Mucosa of descending colon (tissue), 3 donors: ENCODE measurements around the gene KRTAP10-11. TPM values are rescaled to one million over a fixed set of nuclear protein-coding genes. Genes with fewer than 3 reads are reported as not detected.
A peak's percentile ranks its signal among the peaks of the same experiment; 100 is the strongest.

Experiments
- ATAC-seq: fragments of 200-7000 bp; cut with Tn5 transposase; one replicate; pipeline ENCODE4 v1.9.1; 2020; ENCODE audit warnings: mild to moderate bottlenecking, moderate library complexity
- DNase-seq, 3 donors: peaks; one replicate each; pipeline ENCODE4 v3.0.0-alpha.2; 2020
- H3K36me3 ChIP-seq: fragments of 200-600 bp; one replicate; pipeline ENCODE4 v1.8.0; 2021; ENCODE audit warnings: low read depth, mild to moderate bottlenecking
- H3K4me1 ChIP-seq: fragments of 200-600 bp; one replicate; pipeline ENCODE4 v1.8.0; 2021; ENCODE audit warnings: low read depth, mild to moderate bottlenecking
- H3K4me3 ChIP-seq: fragments of 200-600 bp; one replicate; pipeline ENCODE4 v1.8.0; 2021; ENCODE audit warnings: mild to moderate bottlenecking
- H3K9me3 ChIP-seq: fragments of 200-600 bp; one replicate; pipeline ENCODE4 v1.8.0; 2021; ENCODE audit warnings: mild to moderate bottlenecking
- intact Hi-C, 2 donors: fragments of 100-400 bp; cut with DNase I in 1 of 2; cut with micrococcal nuclease in 1 of 2; formaldehyde crosslinking; loops; one replicate each; pipeline versions ENCODE4 v1.11.0 to v1.11.1; 2022; cut with DNase I, micrococcal nuclease
- total RNA-seq, 3 donors: library from RNA; stranded (reverse); fragmentation: NEBNext Ultra II Directional in 2 of 3; extraction: Animal tissue kit (Norgen Biotek cat#: 25700) in 2 of 3; gene quantifications; one replicate each; pipeline versions ENCODE4 v1.2.1 to v1.2.4, GENCODE V29; 2021 to 2023
- TF ChIP-seq, protein P1 (sequence below): fragments of 200-600 bp; IDR thresholded peaks from one replicate; pipeline ENCODE4 v1.8.0; 2022; ENCODE audit warnings: antibody characterized with exemption, mild to moderate bottlenecking
- donor health status: DM: no; HTN: no; CAD: no; lungs with moderate emphysema.
- donor health status: DM: no; HTN: no; CAD: no.
- donor health status: DM: no; HTN: yes; CAD: no.

KRTAP10-11 gene
- total RNA-seq, 3 donors from 2014 or later = not detected

DNA sequence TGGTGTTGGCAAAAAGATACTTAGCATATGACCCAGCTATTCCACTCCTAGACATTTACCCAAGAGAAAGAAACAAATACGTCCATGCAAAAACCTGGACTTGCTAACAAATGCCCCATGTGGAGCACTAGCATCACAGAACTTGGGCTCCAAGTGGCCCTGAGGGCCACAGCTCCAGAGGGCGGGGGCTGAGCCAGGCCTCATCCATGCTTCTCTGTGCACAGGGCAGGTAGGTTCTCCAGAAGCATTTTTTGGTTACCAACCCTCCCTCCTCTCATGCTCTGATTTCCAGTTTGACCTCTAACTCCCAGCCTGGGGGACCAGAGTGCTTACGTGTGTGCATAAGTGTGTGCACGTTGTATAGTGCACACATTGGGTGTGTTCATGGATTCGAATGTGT, 18.5 kb downstream of the KRTAP10-11 start:
- no peak overlapping the region for H3K4me3 ChIP-seq
- DNase-seq (no peak), ATAC-seq (no peak)
- intact Hi-C loops = no loop called here
- TF ChIP-seq, protein P1, sequence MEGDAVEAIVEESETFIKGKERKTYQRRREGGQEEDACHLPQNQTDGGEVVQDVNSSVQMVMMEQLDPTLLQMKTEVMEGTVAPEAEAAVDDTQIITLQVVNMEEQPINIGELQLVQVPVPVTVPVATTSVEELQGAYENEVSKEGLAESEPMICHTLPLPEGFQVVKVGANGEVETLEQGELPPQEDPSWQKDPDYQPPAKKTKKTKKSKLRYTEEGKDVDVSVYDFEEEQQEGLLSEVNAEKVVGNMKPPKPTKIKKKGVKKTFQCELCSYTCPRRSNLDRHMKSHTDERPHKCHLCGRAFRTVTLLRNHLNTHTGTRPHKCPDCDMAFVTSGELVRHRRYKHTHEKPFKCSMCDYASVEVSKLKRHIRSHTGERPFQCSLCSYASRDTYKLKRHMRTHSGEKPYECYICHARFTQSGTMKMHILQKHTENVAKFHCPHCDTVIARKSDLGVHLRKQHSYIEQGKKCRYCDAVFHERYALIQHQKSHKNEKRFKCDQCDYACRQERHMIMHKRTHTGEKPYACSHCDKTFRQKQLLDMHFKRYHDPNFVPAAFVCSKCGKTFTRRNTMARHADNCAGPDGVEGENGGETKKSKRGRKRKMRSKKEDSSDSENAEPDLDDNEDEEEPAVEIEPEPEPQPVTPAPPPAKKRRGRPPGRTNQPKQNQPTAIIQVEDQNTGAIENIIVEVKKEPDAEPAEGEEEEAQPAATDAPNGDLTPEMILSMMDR = no peak
- H3K9me3 ChIP-seq = no peaks in the 10 kb centered on the region
- H3K36me3 ChIP-seq = no peaks in the 10 kb centered on the region
- no peaks in the 10 kb centered on the region for H3K4me1 ChIP-seq

DNA sequence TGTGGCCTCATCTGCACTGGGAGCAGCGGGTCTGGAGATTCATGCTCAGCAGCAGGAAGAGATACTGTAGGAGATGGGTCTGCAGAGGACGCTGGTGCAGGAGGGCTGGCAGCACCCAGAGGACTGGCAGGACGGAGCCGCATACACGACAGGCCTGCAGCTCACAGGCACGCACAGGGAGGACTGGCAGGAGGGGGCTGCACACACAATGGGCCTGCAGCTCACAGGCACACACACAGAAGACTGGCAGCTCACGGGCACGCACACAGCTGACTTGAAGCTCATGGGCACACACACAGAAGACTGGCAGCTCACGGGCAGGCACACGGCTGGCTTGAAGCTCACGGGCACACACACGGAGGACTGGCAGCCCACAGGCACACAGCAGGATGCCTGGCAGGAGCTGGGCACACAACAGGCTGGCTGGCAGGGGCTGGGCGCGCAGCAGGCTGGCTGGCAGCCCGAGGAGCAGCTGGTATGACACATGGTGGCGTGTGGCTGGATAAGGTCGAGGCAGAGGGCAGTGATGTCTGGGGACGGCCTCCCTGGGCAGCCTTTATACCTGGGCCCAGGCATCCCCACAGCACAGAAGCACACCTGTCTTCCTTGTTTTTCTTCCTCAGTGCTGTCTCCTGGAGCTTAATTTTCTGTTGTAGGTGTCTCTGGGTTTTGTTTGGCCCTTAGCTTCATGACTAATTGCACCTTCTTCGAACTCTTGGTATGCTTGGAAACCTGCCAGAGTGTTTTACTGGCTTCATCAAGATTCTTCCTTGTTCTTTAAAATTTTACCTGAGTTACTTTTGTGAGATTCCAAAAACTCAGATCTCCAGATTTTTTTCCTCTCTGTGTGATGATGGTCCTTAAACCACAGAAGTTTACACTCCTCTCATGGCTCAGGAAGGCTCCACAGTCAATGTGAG, 20.4 kb downstream of the KRTAP10-11 start, which contains the start of gene KRTAP12-2:
Gene KRTAP12-2, minus strand, starts transcription at position 527 of the 920 bp plus-strand sequence. Its CDS starts 41 bp downstream, at position 486.
- peaks cover 6% of the 10 kb centered on the region for H3K9me3 ChIP-seq
- H3K36me3 ChIP-seq = no peaks in the 10 kb centered on the region
- no peaks in the 10 kb centered on the region for H3K4me1 ChIP-seq
- ATAC-seq = peak; percentile 29
- no peak within 1 kb of the TSS for H3K4me3 ChIP-seq
- TF ChIP-seq, protein P1 = no peak
- no peak for DNase-seq
- intact Hi-C loops = no loop called here

DNA sequence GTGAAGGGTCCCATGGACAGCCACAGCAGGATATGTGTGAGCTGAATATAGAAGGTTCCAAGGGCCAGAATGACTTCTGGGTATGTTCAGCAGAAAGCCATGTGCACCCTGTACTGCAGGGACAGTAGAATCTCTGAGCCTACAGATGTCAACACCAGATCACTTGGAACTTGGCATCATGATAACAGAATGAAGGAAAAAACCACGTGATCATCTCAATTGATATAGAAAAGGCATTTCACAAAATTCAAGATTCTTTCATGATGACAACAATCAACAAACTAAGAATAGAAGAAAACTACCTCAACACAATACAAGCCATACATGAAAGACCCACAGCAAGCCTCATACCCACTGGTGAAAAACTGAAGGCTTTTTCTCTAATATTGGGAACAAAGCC, 21.4 kb downstream of the KRTAP10-11 start:
- H3K9me3 ChIP-seq = peaks cover 7% of the 10 kb centered on the region
- H3K36me3 ChIP-seq = no peaks in the 10 kb centered on the region
- ATAC-seq = no peak
- intact Hi-C loops = no loop called here
- TF ChIP-seq, protein P1 = no peak
- no peak overlapping the region for H3K4me3 ChIP-seq
- H3K4me1 ChIP-seq = no peaks in the 10 kb centered on the region
- DNase-seq = no peak

DNA sequence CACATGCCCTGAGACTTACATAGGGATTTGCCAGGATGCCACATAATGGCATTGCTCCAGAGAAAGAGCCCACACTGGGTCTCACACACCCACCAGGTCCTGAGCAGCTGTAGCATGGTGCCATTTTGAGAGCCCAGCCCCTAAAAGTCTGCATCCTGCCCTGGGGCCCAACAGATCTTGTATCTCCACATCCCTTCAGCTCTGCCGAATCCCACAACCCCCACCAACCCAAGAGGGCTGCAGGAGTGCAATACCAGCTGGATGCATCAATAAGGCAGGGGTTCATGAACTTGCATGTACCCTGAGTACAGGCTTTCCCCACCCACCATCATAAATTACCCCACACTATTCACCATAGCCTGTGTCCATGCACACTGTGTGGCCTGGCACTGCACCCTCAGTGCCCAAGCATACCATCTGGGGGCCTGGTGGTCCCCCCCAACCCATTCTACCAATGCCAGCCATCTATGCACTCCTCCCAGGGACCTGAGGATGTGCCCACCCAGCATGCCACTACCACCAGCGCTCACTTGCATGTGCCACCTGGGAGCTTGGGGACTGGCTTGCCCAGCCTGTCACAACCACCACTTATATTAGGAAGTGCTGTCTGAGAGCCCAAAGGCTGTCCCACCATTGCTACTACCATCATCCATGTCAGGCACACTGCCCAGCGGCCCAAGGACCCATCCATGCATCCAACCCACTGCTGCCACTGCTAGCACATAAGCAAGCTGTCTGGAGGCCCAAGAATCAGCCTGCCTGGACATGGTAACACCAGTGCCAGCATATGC, 24.6 kb downstream of the KRTAP10-11 start:
- TF ChIP-seq, protein P1 = no peak
- no peak overlapping the region for H3K4me3 ChIP-seq
- H3K4me1 ChIP-seq = no peaks in the 10 kb centered on the region
- no peak for DNase-seq
- intact Hi-C loops = no loop called here
- ATAC-seq = no peak
- H3K9me3 ChIP-seq = peaks cover 7% of the 10 kb centered on the region
- no peaks in the 10 kb centered on the region for H3K36me3 ChIP-seq

DNA sequence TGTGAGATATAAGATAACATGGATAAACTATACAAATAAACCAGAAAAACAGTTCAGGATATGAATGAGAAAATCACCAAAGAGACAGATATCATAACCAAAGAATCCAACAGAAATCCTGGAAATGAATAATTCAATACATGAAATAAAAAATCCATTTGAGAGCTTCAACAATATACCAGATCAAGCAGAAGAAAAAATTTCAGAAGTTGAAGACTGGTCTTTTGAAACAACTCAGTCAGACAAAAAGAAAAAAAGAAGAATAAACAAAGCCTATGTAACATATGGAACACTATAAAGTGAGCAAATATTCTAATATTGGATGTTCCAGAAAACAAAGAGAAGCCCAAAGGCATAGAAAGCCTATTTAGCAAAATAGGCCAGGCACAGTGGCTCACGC, 25.7 kb downstream of the KRTAP10-11 start:
- intact Hi-C loops = no loop called here
- no peak for DNase-seq
- Histone ChIP-seq H3K4me3 (no peak overlapping the region), H3K9me3 (peaks cover 7% of the 10 kb centered on the region), H3K36me3 (no peaks in the 10 kb centered on the region), H3K4me1 (no peaks in the 10 kb centered on the region)
- no peak for ATAC-seq
- TF ChIP-seq, protein P1 = no peak
